ENCODE data around the gene LHX3.

LHX3 gene

GRCh38 chr9:136191099-136191959 is 13.6 kb downstream of the LHX3 start:
- no peak for DNase-seq

GRCh38 chr9:136190656-136191055 is 14.3 kb downstream of the LHX3 start:
- DNase-seq, result no peak

- no peak for DNase-seq
Measured at GRCh38 chr9:136190237-136190601, 14.7 kb downstream of the LHX3 start.

- peak; percentile 48 for DNase-seq
Measured at GRCh38 chr9:136189394-136190236, 15.3 kb downstream of the LHX3 start.

GRCh38 chr9:136187683-136188586 is 17.0 kb downstream of the LHX3 start:
- no peak for DNase-seq

GRCh38 chr9:136187197-136187596 is 17.7 kb downstream of the LHX3 start:
- DNase-seq, result no peak

- DNase-seq, result no peak
Measured at GRCh38 chr9:136186386-136186785, 18.5 kb downstream of the LHX3 start.

- no peak for DNase-seq
Measured at GRCh38 chr9:136185596-136186366, 19.1 kb downstream of the LHX3 start.

GRCh38 chr9:136185066-136185465 is 19.9 kb downstream of the LHX3 start:
- no peak for DNase-seq

- no peak for DNase-seq
Measured at GRCh38 chr9:136182850-136183422, 22.0 kb downstream of the LHX3 start.

- DNase-seq, result no peak
Measured at GRCh38 chr9:136182420-136182787, 22.5 kb downstream of the LHX3 start.

GRCh38 chr9:136181784-136182419 is 23.0 kb downstream of the LHX3 start:
- no peak for DNase-seq

GRCh38 chr9:136180586-136180985 is 24.3 kb downstream of the LHX3 start:
- no peak for DNase-seq

- DNase-seq, result no peak
Measured at GRCh38 chr9:136179761-136180160, 25.2 kb downstream of the LHX3 start.

- no peak for DNase-seq
Measured at GRCh38 chr9:136179101-136179616, 25.8 kb downstream of the LHX3 start.

- DNase-seq, result no peak
Measured at GRCh38 chr9:136178773-136179075, 26.2 kb downstream of the LHX3 start.

- DNase-seq, result no peak
Measured at GRCh38 chr9:136178061-136178772, 26.7 kb downstream of the LHX3 start.

- DNase-seq, result no peak
Measured at GRCh38 chr9:136177224-136177623, 27.7 kb downstream of the LHX3 start.

- no peak for DNase-seq
Measured at GRCh38 chr9:136175616-136176197, 29.2 kb downstream of the LHX3 start.

All from NCI-H2171 treated with DMSO at 0.1 percent for 48 hours (cell line).